BJ (cell line): ENCODE measurements around the gene CDON. TPM values are rescaled to one million over a fixed set of nuclear protein-coding genes. Genes with fewer than 3 reads are reported as not detected.

Experiments used
- CTCF ChIA-PET: fragments of 350-600 bp; formaldehyde crosslinking; extraction: SDS; loops from one replicate; lab custom pipeline; 2021; ENCODE audit warnings: antibody characterized with exemption, inconsistent platforms; lab: Yijun Ruan, JAX
- POLR2A ChIA-PET: fragments of 300-600 bp; sonication (Branson Sonifier 250); formaldehyde crosslinking; extraction: SDS; loops from one replicate; lab custom pipeline; 2021; ENCODE audit warnings: antibody characterized with exemption; lab: Charles Lee
- DNase-seq: peaks from one replicate; pipeline ENCODE4 v3.0.0-alpha.2; 2011; ENCODE audit warnings: low read depth
- H3K27me3 ChIP-seq: 2 replicates; pipeline ENCODE4 v1.6.0; 2011; ENCODE audit warnings: low read length; ENCODE audit not compliant: control insufficient read depth, insufficient read depth
- H3K36me3 ChIP-seq: 2 replicates; pipeline ENCODE4 v1.5.1; 2011; ENCODE audit warnings: low read length; ENCODE audit not compliant: control insufficient read depth, insufficient read depth
- H3K4me3 ChIP-seq: 2 replicates; pipeline ENCODE4 v1.5.1; 2011; ENCODE audit warnings: low read depth, mild to moderate bottlenecking, control low read depth, low read length
- polyA plus RNA-seq: library from polyadenylated mRNA; depleted of rRNA; stranded (reverse); fragments of >200 nt; gene quantifications from 2 replicates; pipeline ENCODE4 v1.2.3, GENCODE V29; 2011
- TF ChIP-seq, protein P1 (sequence below): IDR thresholded peaks from 2 replicates; pipeline ENCODE4 v1.5.1; 2011; ENCODE audit warnings: low read depth, mild to moderate bottlenecking, control low read depth, inconsistent platforms, low read length, moderate library complexity; ENCODE audit not compliant: insufficient read depth

Gene CDON
- polyA plus RNA-seq, 1 experiment = 1.5 TPM

DNA sequence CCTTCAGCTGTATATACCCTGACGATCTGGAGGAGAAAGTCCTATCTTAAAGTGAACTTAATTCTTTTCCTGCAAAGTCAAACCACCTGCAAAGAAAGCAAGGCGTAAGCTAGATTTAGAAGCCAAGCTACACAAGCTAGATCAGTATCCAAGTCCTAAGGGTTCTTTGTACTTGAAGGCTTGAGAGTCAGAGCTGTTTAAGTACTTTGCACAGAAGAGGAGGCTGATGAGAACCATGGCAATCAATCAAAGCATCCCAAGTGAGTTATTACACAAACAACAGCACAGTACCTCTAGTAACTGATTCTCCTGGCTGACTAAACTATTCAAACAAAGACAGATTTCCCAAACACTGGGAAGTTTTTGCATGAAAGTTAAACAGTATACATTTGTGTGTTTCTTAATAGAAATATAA, 1.9 kb downstream of the CDON start:
- H3K36me3 ChIP-seq = no peaks in the 10 kb centered on the region
- CTCF ChIA-PET = interaction anchor here (1.3 to 1.6 kb wide), 2 partner anchors 21 to 80 kb away, joined by 4 read pairs; no protein-coding TSS in a partner anchor
- DNase-seq = no peak
- TF ChIP-seq, protein P1, sequence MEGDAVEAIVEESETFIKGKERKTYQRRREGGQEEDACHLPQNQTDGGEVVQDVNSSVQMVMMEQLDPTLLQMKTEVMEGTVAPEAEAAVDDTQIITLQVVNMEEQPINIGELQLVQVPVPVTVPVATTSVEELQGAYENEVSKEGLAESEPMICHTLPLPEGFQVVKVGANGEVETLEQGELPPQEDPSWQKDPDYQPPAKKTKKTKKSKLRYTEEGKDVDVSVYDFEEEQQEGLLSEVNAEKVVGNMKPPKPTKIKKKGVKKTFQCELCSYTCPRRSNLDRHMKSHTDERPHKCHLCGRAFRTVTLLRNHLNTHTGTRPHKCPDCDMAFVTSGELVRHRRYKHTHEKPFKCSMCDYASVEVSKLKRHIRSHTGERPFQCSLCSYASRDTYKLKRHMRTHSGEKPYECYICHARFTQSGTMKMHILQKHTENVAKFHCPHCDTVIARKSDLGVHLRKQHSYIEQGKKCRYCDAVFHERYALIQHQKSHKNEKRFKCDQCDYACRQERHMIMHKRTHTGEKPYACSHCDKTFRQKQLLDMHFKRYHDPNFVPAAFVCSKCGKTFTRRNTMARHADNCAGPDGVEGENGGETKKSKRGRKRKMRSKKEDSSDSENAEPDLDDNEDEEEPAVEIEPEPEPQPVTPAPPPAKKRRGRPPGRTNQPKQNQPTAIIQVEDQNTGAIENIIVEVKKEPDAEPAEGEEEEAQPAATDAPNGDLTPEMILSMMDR = no peak
- no peak overlapping the region for H3K4me3 ChIP-seq
- POLR2A ChIA-PET = no interaction called here
- H3K27me3 ChIP-seq = peaks cover 15% of the 10 kb centered on the region

DNA sequence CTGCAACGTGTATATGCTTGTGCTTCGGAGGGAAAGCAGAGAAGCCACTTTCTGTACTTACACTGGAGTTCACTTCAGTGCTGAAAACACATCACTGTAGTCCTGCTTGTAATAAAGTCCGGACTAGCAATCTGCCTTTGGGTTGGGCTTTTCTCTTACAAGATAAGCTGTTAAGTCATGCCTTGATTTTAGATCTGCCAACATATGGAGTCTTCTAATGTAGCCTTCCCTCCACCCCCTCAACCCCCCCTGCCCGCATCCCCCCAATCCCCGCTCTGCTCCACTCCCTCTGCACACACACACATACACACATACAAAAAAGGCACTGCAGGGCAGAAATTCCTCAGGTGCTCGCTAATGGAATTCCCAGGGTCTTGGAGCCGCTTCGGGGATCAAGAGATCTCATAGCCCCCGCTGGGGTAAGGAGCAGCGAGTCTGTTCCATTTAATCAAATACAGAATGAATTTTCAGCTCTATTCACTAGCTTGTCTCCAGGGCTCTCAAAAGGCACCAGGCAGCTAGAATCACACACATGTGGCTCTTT, 3.4 kb downstream of the CDON start:
- Histone ChIP-seq H3K36me3 (no peaks in the 10 kb centered on the region), H3K4me3 (no peak overlapping the region), H3K27me3 (peaks cover 15% of the 10 kb centered on the region)
- TF ChIP-seq, protein P1 = no peak
- CTCF ChIA-PET = interaction anchor here (0.7 to 1.1 kb wide), 2 partner anchors 10 to 42 kb away, joined by 3 read pairs; no protein-coding TSS in a partner anchor
- DNase-seq = no peak
- POLR2A ChIA-PET = no interaction called here

DNA sequence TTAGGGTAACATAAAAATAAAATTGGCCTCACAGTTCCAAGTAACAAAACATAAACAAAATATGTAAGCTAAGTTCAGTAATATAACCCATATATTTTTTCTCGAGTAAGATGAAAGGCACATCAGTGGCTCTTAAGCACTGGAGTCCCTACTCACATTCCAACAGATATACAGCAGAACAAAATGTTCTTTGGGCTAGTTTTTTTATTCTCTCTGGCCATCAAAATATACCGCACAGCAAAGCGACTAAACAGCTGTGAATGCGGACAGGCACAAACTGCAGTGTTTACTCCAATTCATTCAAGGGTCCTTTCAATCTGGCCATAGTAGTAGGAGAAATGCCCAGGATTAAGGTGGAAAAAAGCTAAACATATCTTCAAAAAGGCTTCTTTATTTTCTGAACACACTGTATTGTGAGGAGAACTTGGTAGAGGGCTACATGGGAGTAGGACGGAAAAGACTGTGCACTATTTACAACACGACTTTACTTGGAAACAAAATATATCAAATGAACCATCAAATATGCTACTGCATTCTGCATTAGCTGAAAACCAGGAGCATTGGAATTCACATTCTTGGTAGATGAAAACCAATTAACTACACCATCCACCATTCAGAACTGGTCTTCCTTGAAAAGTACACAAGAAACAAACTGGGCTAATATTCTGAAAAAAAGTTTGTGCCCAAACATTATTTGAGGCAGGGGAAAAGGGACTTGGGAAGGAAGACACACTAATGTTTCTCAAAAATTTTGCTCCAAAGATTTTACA, 4.4 kb downstream of the CDON start:
- no peaks in the 10 kb centered on the region for H3K36me3 ChIP-seq
- POLR2A ChIA-PET = no interaction called here
- no peak for DNase-seq
- CTCF ChIA-PET = no interaction called here
- H3K27me3 ChIP-seq = peaks cover 17% of the 10 kb centered on the region
- H3K4me3 ChIP-seq = no peak overlapping the region
- TF ChIP-seq, protein P1 = no peak

DNA sequence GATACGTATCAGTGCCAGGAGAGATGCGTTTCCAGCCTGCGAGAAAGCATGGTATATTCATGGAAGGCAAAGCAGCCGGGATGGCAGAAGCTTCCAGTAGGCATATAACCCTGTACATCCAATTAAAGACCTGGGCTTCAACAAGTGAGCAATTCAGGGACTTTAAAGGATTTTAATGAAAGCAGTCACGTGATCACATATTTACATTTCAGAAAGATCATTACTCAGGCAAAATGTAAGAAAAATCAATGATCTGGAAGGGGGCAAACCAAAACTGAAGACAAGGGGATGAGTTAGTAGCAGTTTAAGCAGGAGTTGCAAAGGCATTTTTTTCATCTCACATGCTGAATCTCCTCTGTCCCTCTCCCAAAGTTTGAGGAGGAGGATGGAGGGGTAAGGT, 7.8 kb downstream of the CDON start:
- peaks cover 9% of the 10 kb centered on the region for H3K27me3 ChIP-seq
- CTCF ChIA-PET = no interaction called here
- no peak for DNase-seq
- POLR2A ChIA-PET = no interaction called here
- TF ChIP-seq, protein P1 = no peak
- no peaks in the 10 kb centered on the region for H3K36me3 ChIP-seq
- no peak overlapping the region for H3K4me3 ChIP-seq

DNA sequence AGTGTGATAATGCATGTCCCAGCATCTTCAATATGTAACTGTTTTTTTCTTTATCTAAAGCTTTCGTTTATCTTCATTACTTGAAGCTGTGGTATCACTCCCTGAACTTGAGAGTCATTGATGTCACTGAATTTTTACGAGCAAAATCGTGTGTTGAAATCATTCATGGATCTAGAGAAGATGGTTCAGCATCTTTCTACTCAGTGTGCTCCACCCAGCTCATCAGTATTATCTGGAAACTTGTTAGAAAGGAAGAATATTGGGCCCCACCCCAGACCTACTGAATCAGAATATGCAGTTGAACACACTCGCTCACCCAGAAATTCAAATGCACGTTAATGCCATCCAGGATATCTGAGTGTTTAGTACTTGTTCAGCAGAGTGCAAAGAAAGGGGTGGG, 8.3 kb downstream of the CDON start:
- Histone ChIP-seq H3K36me3 (no peaks in the 10 kb centered on the region), H3K4me3 (no peak overlapping the region), H3K27me3 (peaks cover 9% of the 10 kb centered on the region)
- CTCF ChIA-PET = no interaction called here
- POLR2A ChIA-PET = no interaction called here
- TF ChIP-seq, protein P1 = no peak
- DNase-seq = no peak
